Measurements from ENCODE around the gene DCDC2B.
"Not testable (repeated sequence)": the region's sequence is repeated elsewhere in the genome, so short reads cannot be mapped to it uniquely, and the experiment has no call there.

The DCDC2B gene

GRCh38 chr1:32228771-32229170 lies 19.9 kb downstream of the DCDC2B start:
- DNase-seq, result no peak

- DNase-seq, result no peak
Measured at GRCh38 chr1:32231843-32232432, 23.0 kb downstream of the DCDC2B start.

- no peak for DNase-seq
Measured at GRCh38 chr1:32232558-32233304, 23.8 kb downstream of the DCDC2B start.

DNA sequence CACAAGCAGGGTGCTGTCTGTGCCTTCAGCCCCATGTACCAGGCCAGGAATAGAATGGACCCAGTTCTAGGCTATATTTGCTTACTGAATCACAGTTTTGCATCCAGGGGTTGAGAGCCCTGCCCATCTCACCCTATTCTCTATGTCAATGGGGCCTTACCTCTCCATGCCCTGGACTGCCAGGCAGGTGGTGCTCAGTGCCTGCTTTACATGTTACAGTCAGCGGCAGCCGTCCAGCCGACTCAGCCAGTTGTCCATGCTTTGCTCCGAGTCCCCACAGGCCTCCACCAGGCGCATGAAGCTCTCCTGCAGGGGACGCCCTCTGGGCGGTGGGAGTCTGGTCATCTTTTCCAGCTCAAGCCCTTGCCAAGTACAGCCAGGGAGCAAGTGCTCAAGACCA lies 25.9 kb downstream of the DCDC2B start:
- DNase-seq, result no peak

- no peak for DNase-seq
Measured at GRCh38 chr1:32239337-32239736, 30.4 kb downstream of the DCDC2B start.

GRCh38 chr1:32239790-32240139 lies 30.9 kb downstream of the DCDC2B start:
- no peak for DNase-seq

- DNase-seq, result peak; percentile 68
Measured at GRCh38 chr1:32240140-32240951, 31.5 kb downstream of the DCDC2B start.

DNA sequence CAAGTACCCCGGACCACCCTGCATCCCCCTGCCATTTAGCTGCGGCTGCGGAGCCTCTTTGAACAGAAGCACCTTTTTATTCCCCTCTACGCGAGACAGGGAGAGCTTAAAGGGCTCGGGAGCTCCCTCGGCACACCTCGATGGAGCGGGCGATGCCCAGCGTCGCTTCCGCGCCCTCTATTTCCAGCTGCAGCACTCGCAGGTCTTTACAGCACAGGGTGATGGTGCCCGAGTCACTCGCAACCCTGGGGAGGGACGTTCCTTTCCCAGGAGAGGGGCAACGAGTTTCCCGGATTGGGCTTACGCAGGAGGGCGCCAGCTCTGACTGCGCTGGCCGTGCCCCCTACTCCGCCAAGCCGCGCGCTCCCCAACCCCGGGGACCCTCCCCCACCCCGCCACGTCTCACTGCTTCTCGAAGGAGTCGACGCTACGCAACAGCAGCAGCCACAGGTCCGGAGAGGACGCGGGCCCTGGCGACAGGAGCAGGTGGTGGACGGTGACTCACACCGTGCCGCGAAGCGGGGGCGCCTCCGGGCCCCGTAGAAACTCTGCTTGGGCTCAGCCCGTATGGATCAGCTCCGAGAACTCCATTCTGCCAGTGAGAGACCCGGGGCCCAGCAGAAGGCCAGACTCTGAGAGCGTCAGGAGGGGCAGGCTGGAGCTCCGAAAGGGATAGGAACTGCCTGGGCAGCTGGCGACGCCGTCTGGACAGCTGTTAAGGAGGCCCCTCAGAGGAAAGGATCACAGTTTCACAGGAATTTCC lies 32.3 kb downstream of the DCDC2B start:
- DNase-seq, result peak; percentile 39

GRCh38 chr1:32242341-32242851 lies 33.5 kb downstream of the DCDC2B start:
- no peak for DNase-seq

GRCh38 chr1:32246888-32247273 lies 38.0 kb downstream of the DCDC2B start, which contains the start of gene FAM167B:
TSS of gene FAM167B (plus strand) at chr1:32247222. CDS start at chr1:32247422, 200 bp downstream.
- no peak for DNase-seq

DNA sequence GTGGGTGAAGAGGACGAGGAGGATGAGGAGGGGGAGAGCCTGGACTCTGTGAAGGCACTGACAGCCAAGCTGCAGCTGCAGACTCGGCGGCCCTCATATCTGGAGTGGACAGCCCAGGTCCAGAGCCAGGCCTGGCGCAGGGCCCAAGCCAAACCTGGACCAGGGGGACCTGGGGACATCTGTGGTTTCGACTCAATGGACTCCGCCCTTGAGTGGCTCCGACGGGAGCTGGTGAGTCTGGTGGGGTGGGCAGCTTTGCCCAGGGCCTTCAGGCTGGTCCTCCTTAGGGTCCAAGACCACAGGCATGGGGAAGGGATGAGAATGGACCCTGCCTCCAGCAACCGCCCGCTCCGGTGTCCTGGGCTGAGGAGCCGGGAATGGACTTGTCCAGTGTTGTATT lies 38.6 kb downstream of the DCDC2B start:
- no peak for DNase-seq

- DNase-seq, result peak; percentile 78
Measured at GRCh38 chr1:32247983-32248889, 39.3 kb downstream of the DCDC2B start.

GRCh38 chr1:32249831-32250525 lies 41.1 kb downstream of the DCDC2B start:
- peak; percentile 91 for DNase-seq

DNA sequence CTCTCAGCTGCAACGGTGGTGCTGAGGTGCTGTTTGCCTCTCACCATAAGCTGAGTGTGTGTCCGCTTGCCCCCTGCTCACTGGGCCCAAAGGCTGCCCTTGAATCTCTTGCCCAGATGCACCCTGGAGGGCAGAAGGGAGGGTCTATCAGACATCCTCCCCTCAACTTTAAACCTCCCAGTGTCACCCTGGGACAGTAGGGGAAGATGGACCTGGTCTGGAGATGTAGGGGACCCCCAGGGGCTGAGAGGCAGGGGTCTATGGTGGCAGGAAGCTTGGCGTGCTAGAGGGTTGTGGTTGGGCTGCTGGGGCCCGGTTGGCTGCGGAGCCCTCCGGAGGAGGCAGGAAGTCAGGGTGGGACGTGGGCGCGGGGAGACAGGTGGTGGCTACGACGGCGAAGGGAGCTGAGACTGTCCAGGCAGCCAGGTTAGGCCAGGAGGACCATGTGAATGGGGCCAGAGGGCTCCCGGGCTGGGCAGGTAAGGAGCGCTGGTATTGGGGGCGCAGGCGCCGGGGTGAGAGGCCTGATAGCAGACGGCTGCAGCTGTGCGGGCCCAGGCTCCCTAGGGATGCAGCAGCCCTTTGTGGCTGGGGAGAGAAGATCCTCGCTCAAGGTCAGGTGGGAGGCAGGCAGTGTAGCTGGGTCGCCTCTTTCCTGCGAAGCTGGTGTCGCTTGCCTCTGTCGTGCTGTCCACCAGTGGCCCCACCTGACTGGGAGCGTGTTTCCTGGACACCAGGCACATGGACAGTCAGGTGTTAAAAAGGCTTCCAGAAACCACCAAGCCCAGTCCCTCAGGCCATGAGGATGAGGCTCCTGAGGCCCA lies 42.2 kb downstream of the DCDC2B start, which contains the start of gene LCK:
LCK (plus strand) TSS at position 373 of the 824 bp plus-strand sequence. CDS start 23,065 bp downstream, outside the sequence.
- DNase-seq, result peak; percentile 66

GRCh38 chr1:32255072-32256071 lies 46.5 kb downstream of the DCDC2B start:
- peak; percentile 51 for DNase-seq

GRCh38 chr1:32256473-32257226 lies 47.8 kb downstream of the DCDC2B start:
- peak; percentile 41 for DNase-seq

DNA sequence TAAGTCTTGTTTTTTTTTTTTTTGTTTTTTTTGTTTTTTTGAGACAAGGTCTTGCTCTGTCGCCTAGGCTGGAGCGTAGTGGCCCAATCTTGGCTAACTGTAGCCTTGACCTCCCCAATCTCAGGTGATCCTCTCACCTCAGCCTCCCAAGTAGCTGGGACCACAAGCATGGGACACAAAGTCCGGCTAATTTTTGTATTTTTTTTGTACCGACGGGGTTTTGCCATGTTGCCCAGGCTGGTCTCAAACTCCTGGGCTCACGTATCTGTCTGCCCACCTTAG lies 48.3 kb downstream of the DCDC2B start:
- no peak for DNase-seq

- DNase-seq, result not testable (repeated sequence)
Measured at GRCh38 chr1:32263236-32263593, 54.3 kb downstream of the DCDC2B start.

All from CD4-positive, alpha-beta T cell treated with Interleukin-17A for 1 hour (primary cell).